Tibial artery (tissue), 4 donors: Measurements from ENCODE around the gene PBX2.

ENCODE experiments used
- DNase-seq, 2 donors: peaks; one replicate each; pipeline ENCODE4 v3.0.0-alpha.2; 2019
- H3K27ac ChIP-seq, 2 donors: fragments of 200-600 bp; sonication (generic) in 1 of 2; 1 replicate in 1 of 2; 2 replicates in 1 of 2; pipeline ENCODE4 v1.5.1; 2018 to 2019; ENCODE audit warnings: mild to moderate bottlenecking in 1 of 2
- H3K27me3 ChIP-seq, 2 donors: fragments of 200-600 bp; sonication (generic) in 1 of 2; one replicate each; pipeline versions ENCODE4 v1.5.1 to v1.6.0; 2016 to 2019
- H3K36me3 ChIP-seq, 3 donors: fragments of 200-600 bp; sonication (generic) in 2 of 3; one replicate each; pipeline ENCODE4 v1.5.1; 2016 to 2019; ENCODE audit warnings: mild to moderate bottlenecking in 2 of 3
- H3K4me1 ChIP-seq, 4 donors: fragments of 200-600 bp; sonication (generic) in 2 of 4; 1 replicate in 3 of 4; 2 replicates in 1 of 4; pipeline ENCODE4 v1.5.1; 2016 to 2019
- H3K4me3 ChIP-seq, 2 donors: fragments of 200-600 bp; sonication (generic) in 1 of 2; 1 replicate in 1 of 2; 2 replicates in 1 of 2; pipeline ENCODE4 v1.5.1; 2018 to 2019; ENCODE audit warnings: mild to moderate bottlenecking in 2 of 2
- H3K9me3 ChIP-seq, 3 donors: fragments of 200-600 bp; sonication (generic) in 1 of 3; one replicate each; pipeline ENCODE4 v1.5.1; 2016 to 2019
- CTCF ChIP-seq, 2 experiments: fragments of 200-600 bp in 1 of 2; fragments of 450-650 bp in 1 of 2; IDR thresholded peaks; one replicate each; pipeline ENCODE4 v1.5.1; 2017 to 2019; ENCODE audit warnings: antibody characterized with exemption in 2 of 2, mild to moderate bottlenecking in 1 of 2, moderate library complexity in 1 of 2
- intact Hi-C: fragments of 100-400 bp; cut with DNase I; formaldehyde crosslinking; loops from one replicate; pipeline ENCODE4 v1.15.0; 2023; ENCODE audit warnings: low total_unique reads

The PBX2 gene

GRCh38 chr6:32174416-32174815, 15.6 kb downstream of the PBX2 start:
- intact Hi-C loops: loop anchor here (2.0 kb wide), 1 partner anchor 18 kb away; no protein-coding TSS in a partner anchor

GRCh38 chr6:32173051-32173727, 16.8 kb downstream of the PBX2 start:
- TF ChIP-seq CTCF (IDR thresholded peaks at IDR 0.05): no peak
- DNase-seq: no peak
- no peaks in the 10 kb centered on the region for H3K27me3 ChIP-seq
- H3K4me3 ChIP-seq: no peak overlapping the region
- no peak overlapping the region for H3K27ac ChIP-seq
- H3K4me1 ChIP-seq: peaks cover 0 to 30% (median 20%) of the 10 kb centered on the region in 4 donors
- intact Hi-C loops: no loop called here
- peaks cover 13 to 33% (median 27%) of the 10 kb centered on the region in 3 donors for H3K36me3 ChIP-seq
- H3K9me3 ChIP-seq: no peaks in the 10 kb centered on the region

More at GRCh38 chr6:32174416-32174815, 15.6 kb downstream of the PBX2 start:
- no peak for TF ChIP-seq CTCF (IDR thresholded peaks at IDR 0.05)
- Histone ChIP-seq H3K27me3 (no peaks in the 10 kb centered on the region), H3K36me3 (peaks cover 13 to 21% (median 16%) of the 10 kb centered on the region in 3 donors), H3K4me1 (peaks cover 0 to 37% (median 28%) of the 10 kb centered on the region in 4 donors), H3K27ac (no peak overlapping the region), H3K9me3 (no peaks in the 10 kb centered on the region), H3K4me3 (no peak overlapping the region)
- DNase-seq: no peak

- intact Hi-C loops: no loop called here
- peaks cover 0 to 22% (median 12%) of the 10 kb centered on the region in 4 donors for H3K4me1 ChIP-seq
Observed at GRCh38 chr6:32171234-32171633, 18.8 kb downstream of the PBX2 start.

GRCh38 chr6:32170294-32170693, 19.7 kb downstream of the PBX2 start:
- Histone ChIP-seq H3K27ac (no peak overlapping the region), H3K27me3 (no peaks in the 10 kb centered on the region), H3K4me1 (peaks cover 0 to 14% (median 9%) of the 10 kb centered on the region in 4 donors), H3K4me3 (no peak overlapping the region), H3K36me3 (peaks cover 25 to 60% (median 52%) of the 10 kb centered on the region in 3 donors), H3K9me3 (no peaks in the 10 kb centered on the region)
- intact Hi-C loops: no loop called here
- no peak for DNase-seq
- TF ChIP-seq CTCF (IDR thresholded peaks at IDR 0.05): no peak

More at GRCh38 chr6:32171234-32171633, 18.8 kb downstream of the PBX2 start:
- no peaks in the 10 kb centered on the region for H3K9me3 ChIP-seq
- no peaks in the 10 kb centered on the region for H3K27me3 ChIP-seq
- no peak overlapping the region for H3K4me3 ChIP-seq
- DNase-seq: no peak
- H3K27ac ChIP-seq: no peak overlapping the region
- peaks cover 25 to 52% (median 46%) of the 10 kb centered on the region in 3 donors for H3K36me3 ChIP-seq
- no peak for TF ChIP-seq CTCF (IDR thresholded peaks at IDR 0.05)

- Histone ChIP-seq H3K4me3 (no peak overlapping the region), H3K9me3 (no peaks in the 10 kb centered on the region), H3K36me3 (peaks cover 31 to 69% (median 61%) of the 10 kb centered on the region in 3 donors), H3K27ac (no peak overlapping the region), H3K4me1 (peaks cover 0 to 6% (median 0%) of the 10 kb centered on the region in 4 donors), H3K27me3 (no peaks in the 10 kb centered on the region)
- DNase-seq: no peak
- TF ChIP-seq CTCF (IDR thresholded peaks at IDR 0.05): no peak
- intact Hi-C loops: no loop called here
Observed at GRCh38 chr6:32168807-32169591, 21.0 kb downstream of the PBX2 start.
